ENCODE data around the gene RNASET2.

DNA sequence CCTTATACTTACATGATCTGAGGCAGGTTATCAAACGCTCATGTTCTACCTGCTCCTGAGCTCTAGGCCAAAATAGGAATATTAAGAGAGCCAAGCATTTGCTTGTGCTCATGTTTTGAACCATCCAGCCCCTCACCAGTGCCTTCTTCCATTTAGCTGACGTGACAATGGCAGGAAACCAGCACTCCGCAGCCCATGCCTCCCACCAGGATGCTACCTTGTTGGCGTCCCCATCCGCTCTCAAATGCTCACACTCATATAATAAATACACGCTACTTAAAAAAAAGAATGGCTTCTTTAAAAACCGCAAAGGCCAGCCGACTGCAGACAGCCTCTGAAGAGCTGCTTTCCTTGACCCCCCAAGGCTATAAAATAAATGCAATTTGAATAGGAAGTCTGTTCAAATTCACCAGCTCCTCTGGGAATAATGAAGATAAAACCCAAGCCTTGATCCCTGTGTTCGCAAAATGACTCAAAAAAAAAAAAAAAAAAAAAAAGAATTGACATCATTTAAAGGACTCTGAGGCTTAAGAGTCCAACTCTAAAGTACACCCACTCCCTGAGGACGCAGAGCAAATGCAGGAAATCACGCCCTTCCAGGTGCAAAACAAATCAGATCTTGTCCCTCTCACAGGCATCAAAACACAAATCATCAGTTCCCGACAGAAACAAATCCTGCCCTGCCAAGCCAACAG lies 29.0 kb downstream of the RNASET2 start:
- TF ChIP-seq, protein P1, sequence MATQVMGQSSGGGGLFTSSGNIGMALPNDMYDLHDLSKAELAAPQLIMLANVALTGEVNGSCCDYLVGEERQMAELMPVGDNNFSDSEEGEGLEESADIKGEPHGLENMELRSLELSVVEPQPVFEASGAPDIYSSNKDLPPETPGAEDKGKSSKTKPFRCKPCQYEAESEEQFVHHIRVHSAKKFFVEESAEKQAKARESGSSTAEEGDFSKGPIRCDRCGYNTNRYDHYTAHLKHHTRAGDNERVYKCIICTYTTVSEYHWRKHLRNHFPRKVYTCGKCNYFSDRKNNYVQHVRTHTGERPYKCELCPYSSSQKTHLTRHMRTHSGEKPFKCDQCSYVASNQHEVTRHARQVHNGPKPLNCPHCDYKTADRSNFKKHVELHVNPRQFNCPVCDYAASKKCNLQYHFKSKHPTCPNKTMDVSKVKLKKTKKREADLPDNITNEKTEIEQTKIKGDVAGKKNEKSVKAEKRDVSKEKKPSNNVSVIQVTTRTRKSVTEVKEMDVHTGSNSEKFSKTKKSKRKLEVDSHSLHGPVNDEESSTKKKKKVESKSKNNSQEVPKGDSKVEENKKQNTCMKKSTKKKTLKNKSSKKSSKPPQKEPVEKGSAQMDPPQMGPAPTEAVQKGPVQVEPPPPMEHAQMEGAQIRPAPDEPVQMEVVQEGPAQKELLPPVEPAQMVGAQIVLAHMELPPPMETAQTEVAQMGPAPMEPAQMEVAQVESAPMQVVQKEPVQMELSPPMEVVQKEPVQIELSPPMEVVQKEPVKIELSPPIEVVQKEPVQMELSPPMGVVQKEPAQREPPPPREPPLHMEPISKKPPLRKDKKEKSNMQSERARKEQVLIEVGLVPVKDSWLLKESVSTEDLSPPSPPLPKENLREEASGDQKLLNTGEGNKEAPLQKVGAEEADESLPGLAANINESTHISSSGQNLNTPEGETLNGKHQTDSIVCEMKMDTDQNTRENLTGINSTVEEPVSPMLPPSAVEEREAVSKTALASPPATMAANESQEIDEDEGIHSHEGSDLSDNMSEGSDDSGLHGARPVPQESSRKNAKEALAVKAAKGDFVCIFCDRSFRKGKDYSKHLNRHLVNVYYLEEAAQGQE (IDR thresholded peaks at IDR 0.05; ENCODE audit: insufficient replicate concordance, low read depth) = no peak
- TF ChIP-seq, protein P2, sequence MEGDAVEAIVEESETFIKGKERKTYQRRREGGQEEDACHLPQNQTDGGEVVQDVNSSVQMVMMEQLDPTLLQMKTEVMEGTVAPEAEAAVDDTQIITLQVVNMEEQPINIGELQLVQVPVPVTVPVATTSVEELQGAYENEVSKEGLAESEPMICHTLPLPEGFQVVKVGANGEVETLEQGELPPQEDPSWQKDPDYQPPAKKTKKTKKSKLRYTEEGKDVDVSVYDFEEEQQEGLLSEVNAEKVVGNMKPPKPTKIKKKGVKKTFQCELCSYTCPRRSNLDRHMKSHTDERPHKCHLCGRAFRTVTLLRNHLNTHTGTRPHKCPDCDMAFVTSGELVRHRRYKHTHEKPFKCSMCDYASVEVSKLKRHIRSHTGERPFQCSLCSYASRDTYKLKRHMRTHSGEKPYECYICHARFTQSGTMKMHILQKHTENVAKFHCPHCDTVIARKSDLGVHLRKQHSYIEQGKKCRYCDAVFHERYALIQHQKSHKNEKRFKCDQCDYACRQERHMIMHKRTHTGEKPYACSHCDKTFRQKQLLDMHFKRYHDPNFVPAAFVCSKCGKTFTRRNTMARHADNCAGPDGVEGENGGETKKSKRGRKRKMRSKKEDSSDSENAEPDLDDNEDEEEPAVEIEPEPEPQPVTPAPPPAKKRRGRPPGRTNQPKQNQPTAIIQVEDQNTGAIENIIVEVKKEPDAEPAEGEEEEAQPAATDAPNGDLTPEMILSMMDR (IDR thresholded peaks at IDR 0.05; ENCODE audit: insufficient read depth, low read length) = no peak
- no peak for TF ChIP-seq POLR2AphosphoS5 (IDR thresholded peaks at IDR 0.05; ENCODE audit: low read depth)
- no peak for TF ChIP-seq GABPA (IDR thresholded peaks at IDR 0.05; ENCODE audit: low read depth)
- no peak for TF ChIP-seq SPI1 (IDR thresholded peaks at IDR 0.05; ENCODE audit: borderline replicate concordance, low read depth)

Measured in HL-60 (cell line).